Osteoblast (primary cell): ENCODE data around the gene RFPL2. TPM values are rescaled to one million over a fixed set of nuclear protein-coding genes. Genes with fewer than 3 reads are reported as not detected.

Experiments used
- DNase-seq: peaks from one replicate; pipeline ENCODE4 v3.0.0; 2011; ENCODE audit warnings: low spot score, mixed read lengths; ENCODE audit not compliant: insufficient read length; ENCODE audit errors: missing footprints
- H2AFZ ChIP-seq: 2 replicates; pipeline ENCODE4 v1.6.0; 2011; ENCODE audit warnings: mild to moderate bottlenecking, low read length
- H3K27ac ChIP-seq: 2 replicates; pipeline ENCODE4 v1.5.1; 2011; ENCODE audit warnings: mild to moderate bottlenecking, low read depth, low read length, moderate library complexity
- H3K27me3 ChIP-seq: 2 replicates; pipeline ENCODE4 v1.6.0; 2012; ENCODE audit warnings: mild to moderate bottlenecking, control low read depth, inconsistent platforms, low read length, moderate library complexity; ENCODE audit not compliant: insufficient read depth
- H3K36me3 ChIP-seq: 2 replicates; pipeline ENCODE4 v1.5.1; 2011; ENCODE audit warnings: mild to moderate bottlenecking, low read length, control low read depth, moderate library complexity; ENCODE audit not compliant: insufficient read depth
- H3K4me1 ChIP-seq: 2 replicates; pipeline ENCODE4 v1.5.1; 2011; ENCODE audit warnings: mild to moderate bottlenecking, low read length, control low read depth, moderate library complexity; ENCODE audit not compliant: insufficient read depth
- H3K4me2 ChIP-seq: 2 replicates; pipeline ENCODE4 v1.6.0; 2011; ENCODE audit warnings: mild to moderate bottlenecking, low read length; ENCODE audit not compliant: insufficient read depth
- H3K4me3 ChIP-seq: fragments of 200-600 bp; sonication (generic); 3 replicates; pipeline ENCODE4 v1.5.1; 2012; ENCODE audit warnings: mild to moderate bottlenecking, low read length, inconsistent platforms; ENCODE audit not compliant: insufficient read depth
- H3K79me2 ChIP-seq: 2 replicates; pipeline ENCODE4 v1.6.0; 2012; ENCODE audit warnings: mild to moderate bottlenecking, low read length, control low read depth, inconsistent platforms; ENCODE audit not compliant: insufficient read depth
- H3K9me3 ChIP-seq: 2 replicates; pipeline ENCODE4 v1.5.1; 2011; ENCODE audit warnings: low read depth, low read length, control low read depth
- H4K20me1 ChIP-seq: 2 replicates; pipeline ENCODE4 v1.6.0; 2012; ENCODE audit warnings: mild to moderate bottlenecking, low read length, control low read depth; ENCODE audit not compliant: insufficient read depth
- total RNA-seq: library from RNA; depleted of rRNA; stranded (reverse); fragments of >200 nt; gene quantifications from 2 replicates; pipeline ENCODE4 v1.2.3, GENCODE V29; 2012
- TF ChIP-seq, protein P1 (sequence below): IDR thresholded peaks from 2 replicates; pipeline ENCODE4 v1.5.1; 2011; ENCODE audit warnings: mild to moderate bottlenecking, low read depth, low read length, moderate library complexity; ENCODE audit errors: extremely low read depth

RFPL2 gene
- total RNA-seq, 1 donor = not detected

DNA sequence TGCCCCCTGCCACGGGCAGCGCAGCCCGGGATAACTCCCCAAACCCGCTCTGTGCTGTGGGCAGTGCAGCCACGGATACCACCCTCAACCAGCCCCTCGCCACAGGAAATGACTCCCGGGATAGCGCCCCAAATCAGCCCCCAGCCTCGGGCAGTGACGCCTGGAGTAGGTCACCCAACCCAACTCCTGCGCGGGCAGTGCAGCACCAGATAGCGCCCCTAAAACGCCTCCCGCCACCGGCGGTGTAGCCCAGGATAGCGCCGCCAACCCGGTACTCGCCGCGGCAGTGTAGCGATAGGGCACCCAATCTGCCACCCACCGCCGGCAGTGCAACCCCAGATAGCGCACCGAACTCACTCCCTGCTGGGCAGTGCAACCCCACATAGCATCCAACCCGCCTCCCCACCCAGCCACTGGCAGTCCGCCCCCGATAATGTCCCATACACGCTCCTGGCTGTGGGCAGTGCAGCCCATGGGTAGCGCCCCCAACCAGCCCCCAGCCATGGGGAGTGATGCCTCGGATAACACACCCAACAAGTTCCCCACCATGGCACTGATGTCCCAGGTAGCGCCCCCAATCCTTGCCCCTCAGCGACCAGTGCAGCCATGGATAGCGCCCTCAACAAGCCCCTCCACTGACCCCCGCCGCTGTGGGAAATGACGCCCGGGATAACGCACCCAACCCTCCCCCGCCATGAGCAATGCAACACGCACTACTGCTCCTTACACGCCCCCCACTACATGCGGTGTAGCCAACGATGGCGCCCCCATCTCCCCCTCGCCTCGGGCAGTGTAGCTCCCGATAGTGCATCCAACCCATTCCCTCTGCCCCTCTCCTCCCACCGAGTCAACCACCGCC is 1.5 kb downstream of the RFPL2 start:
- H3K4me3 ChIP-seq = no peak overlapping the region
- no peaks in the 10 kb centered on the region for H3K36me3 ChIP-seq
- H3K27me3 ChIP-seq = peaks cover 26% of the 10 kb centered on the region
- H3K4me2 ChIP-seq = no peak overlapping the region
- DNase-seq = peak; percentile 51
- H4K20me1 ChIP-seq = peaks cover 3% of the 10 kb centered on the region
- peaks cover 3% of the 10 kb centered on the region for H3K4me1 ChIP-seq
- no peak overlapping the region for H3K27ac ChIP-seq
- no peaks in the 10 kb centered on the region for H3K79me2 ChIP-seq
- TF ChIP-seq, protein P1, sequence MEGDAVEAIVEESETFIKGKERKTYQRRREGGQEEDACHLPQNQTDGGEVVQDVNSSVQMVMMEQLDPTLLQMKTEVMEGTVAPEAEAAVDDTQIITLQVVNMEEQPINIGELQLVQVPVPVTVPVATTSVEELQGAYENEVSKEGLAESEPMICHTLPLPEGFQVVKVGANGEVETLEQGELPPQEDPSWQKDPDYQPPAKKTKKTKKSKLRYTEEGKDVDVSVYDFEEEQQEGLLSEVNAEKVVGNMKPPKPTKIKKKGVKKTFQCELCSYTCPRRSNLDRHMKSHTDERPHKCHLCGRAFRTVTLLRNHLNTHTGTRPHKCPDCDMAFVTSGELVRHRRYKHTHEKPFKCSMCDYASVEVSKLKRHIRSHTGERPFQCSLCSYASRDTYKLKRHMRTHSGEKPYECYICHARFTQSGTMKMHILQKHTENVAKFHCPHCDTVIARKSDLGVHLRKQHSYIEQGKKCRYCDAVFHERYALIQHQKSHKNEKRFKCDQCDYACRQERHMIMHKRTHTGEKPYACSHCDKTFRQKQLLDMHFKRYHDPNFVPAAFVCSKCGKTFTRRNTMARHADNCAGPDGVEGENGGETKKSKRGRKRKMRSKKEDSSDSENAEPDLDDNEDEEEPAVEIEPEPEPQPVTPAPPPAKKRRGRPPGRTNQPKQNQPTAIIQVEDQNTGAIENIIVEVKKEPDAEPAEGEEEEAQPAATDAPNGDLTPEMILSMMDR = no peak
- H3K9me3 ChIP-seq = no peaks in the 10 kb centered on the region
- H2AFZ ChIP-seq = no peak overlapping the region

DNA sequence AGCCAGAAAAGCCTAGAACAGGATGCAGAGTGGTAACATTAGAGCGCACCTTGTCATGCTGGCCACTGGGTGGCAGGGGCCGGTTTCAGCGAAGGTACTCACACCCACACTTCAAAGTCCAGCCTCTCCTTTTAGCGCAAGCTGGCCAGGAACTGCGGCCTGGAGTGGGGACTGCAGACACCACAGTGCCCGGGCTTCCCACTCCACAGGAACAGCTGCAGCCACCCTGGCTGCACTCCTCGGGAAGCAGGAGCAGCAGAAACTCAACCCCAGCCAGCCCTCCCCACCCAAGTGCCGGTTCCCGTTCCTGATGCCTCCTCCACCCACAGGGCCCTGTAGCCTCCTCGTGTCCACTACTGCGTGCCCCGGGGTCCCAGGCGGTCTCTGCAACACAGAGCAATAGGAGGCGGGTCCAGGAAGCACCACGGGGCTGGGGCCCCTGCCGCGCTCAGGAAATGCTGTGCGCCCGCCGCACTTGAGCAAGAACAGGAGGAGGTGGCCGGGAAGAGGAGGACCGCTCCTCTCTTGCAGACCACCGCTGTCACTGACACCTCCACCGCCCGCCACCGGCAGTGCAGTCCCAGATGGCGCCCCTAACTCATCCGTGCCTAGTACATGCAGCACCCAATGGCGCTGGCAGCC is 2.2 kb downstream of the RFPL2 start:
- no peak overlapping the region for H3K4me2 ChIP-seq
- H3K36me3 ChIP-seq = no peaks in the 10 kb centered on the region
- no peak overlapping the region for H3K4me3 ChIP-seq
- no peak overlapping the region for H2AFZ ChIP-seq
- TF ChIP-seq, protein P1 = peak; percentile 39
- H3K27ac ChIP-seq = no peak overlapping the region
- peaks cover 3% of the 10 kb centered on the region for H3K4me1 ChIP-seq
- H4K20me1 ChIP-seq = peaks cover 3% of the 10 kb centered on the region
- H3K79me2 ChIP-seq = no peaks in the 10 kb centered on the region
- peak; percentile 85 for DNase-seq
- H3K9me3 ChIP-seq = no peaks in the 10 kb centered on the region
- H3K27me3 ChIP-seq = peaks cover 30% of the 10 kb centered on the region

DNA sequence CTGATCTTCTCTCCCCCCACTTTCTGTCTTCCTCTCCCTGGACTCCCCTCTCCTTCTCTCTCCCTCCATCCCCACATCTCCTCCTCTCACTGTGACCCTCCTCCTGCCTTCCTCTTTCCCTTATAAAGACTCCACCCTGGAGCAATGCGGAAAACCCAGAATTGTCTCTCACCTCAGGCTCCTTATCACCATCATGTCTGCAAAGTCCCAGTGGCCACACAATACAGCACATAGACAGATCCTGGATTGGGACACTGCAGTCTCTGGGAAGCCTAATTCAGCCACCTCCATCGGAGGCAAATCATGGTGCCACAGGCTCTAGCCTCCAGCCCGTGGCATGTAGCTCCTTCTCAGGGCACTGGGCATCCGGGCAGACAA is 2.7 kb downstream of the RFPL2 start:
- Histone ChIP-seq H4K20me1 (peaks cover 3% of the 10 kb centered on the region), H3K27ac (no peak overlapping the region), H3K4me2 (no peak overlapping the region), H3K36me3 (no peaks in the 10 kb centered on the region), H3K4me1 (peaks cover 3% of the 10 kb centered on the region), H3K4me3 (no peak overlapping the region), H3K9me3 (no peaks in the 10 kb centered on the region), H3K27me3 (peaks cover 30% of the 10 kb centered on the region), H3K79me2 (no peaks in the 10 kb centered on the region), H2AFZ (no peak overlapping the region)
- TF ChIP-seq, protein P1 = no peak
- no peak for DNase-seq

DNA sequence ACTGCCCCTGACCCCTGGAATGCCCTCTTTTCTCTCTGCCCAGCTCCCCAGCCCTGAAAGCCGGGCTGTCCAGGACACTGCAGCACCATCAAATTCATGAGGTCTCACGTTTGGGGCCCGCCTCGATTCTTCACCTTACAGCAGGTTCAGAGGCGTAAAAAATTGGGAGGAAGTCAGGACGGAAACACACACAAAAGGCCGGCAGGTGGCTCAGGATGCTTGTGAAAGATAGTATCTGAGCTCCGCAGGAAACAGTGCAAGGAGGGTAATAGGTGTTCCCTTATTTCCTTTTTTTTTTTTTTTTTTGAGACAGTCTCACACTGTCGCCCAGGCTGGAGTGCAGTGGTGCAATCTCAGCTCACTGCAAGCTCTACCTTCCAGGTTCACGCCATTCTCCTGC is 4.1 kb downstream of the RFPL2 start:
- H3K9me3 ChIP-seq = no peaks in the 10 kb centered on the region
- H4K20me1 ChIP-seq = peaks cover 3% of the 10 kb centered on the region
- H2AFZ ChIP-seq = no peak overlapping the region
- TF ChIP-seq, protein P1 = no peak
- no peaks in the 10 kb centered on the region for H3K79me2 ChIP-seq
- DNase-seq = peak; percentile 42
- no peak overlapping the region for H3K4me2 ChIP-seq
- H3K4me1 ChIP-seq = peaks cover 3% of the 10 kb centered on the region
- peaks cover 30% of the 10 kb centered on the region for H3K27me3 ChIP-seq
- no peak overlapping the region for H3K4me3 ChIP-seq
- no peaks in the 10 kb centered on the region for H3K36me3 ChIP-seq
- H3K27ac ChIP-seq = no peak overlapping the region
